ENCODE data around the gene PFKM. TPM values are rescaled to one million over a fixed set of nuclear protein-coding genes. Genes with fewer than 3 reads are reported as not detected.
A peak's percentile ranks its signal among the peaks of the same experiment; 100 is the strongest.

PFKM gene
- total RNA-seq, 1 experiment from 2014 or later: 92.4 TPM

GRCh38 chr12:48084066-48084465, 35.1 kb upstream of the PFKM start:
- H2BK5ac ChIP-seq (ENCODE audit: insufficient read length, low read length): no peak overlapping the region
- peak; percentile 53; the same call in 2 of the 3 replicates for TF ChIP-seq CTCF (conservative IDR thresholded peaks at IDR 0.05)
- no peaks in the 10 kb centered on the region for H3K23me2 ChIP-seq (ENCODE audit: insufficient read length, low read depth, low read length, poor library complexity, severe bottlenecking)
- H3K79me2 ChIP-seq (ENCODE audit: insufficient read depth, low read length): no peaks in the 10 kb centered on the region
- no peaks in the 10 kb centered on the region for H3K9me3 Mint-ChIP-seq
- no peak overlapping the region for H3K4me3 Mint-ChIP-seq
- no peak overlapping the region for H4K91ac ChIP-seq (ENCODE audit: insufficient read length, low read depth, low read length)
- H3K27me3 Mint-ChIP-seq (ENCODE audit: low read depth): no peaks in the 10 kb centered on the region
- H3T11ph ChIP-seq (ENCODE audit: low read length): no peak overlapping the region
- no peaks in the 10 kb centered on the region for H3K9me3 ChIP-seq (ENCODE audit: control insufficient read depth, low read depth, low read length)
- H3K4me1 ChIP-seq (ENCODE audit: insufficient read depth, low read length): no peaks in the 10 kb centered on the region
- H2AK5ac ChIP-seq (ENCODE audit: insufficient read length, low read length): no peak overlapping the region
- no peak overlapping the region for H4K8ac ChIP-seq (replicated peaks; ENCODE audit: insufficient read length, low read depth, low read length)
- no peak overlapping the region for H2BK20ac ChIP-seq (ENCODE audit: low read depth, low read length, poor library complexity, severe bottlenecking)
- no peak overlapping the region for H2BK15ac ChIP-seq (ENCODE audit: low read depth, low read length)
- no peak overlapping the region for H3K18ac ChIP-seq (ENCODE audit: insufficient read length, low read depth, low read length)
- H3K36me3 Mint-ChIP-seq (ENCODE audit: insufficient read depth in 1 of 3, low read depth in 3 of 3): peaks cover 14 to 65% (median 40%) of the 10 kb centered on the region in 3 experiments; a peak in 6 of 7 replicates
- no CpG with 5 or more reads among the region's 1 CpG for WGBS (ENCODE audit: extremely low coverage, insufficient read length, low lambda C conversion rate)
- no peaks in the 10 kb centered on the region for H4K20me1 ChIP-seq (ENCODE audit: control insufficient read depth, insufficient read depth, insufficient read length)
- H3K56ac ChIP-seq (ENCODE audit: insufficient read length, low read depth, low read length): no peak overlapping the region
- H2AFZ ChIP-seq (ENCODE audit: low read length): no peak overlapping the region
- H3K23ac ChIP-seq (ENCODE audit: insufficient read length, low read depth, low read length): no peak overlapping the region
- H3K79me1 ChIP-seq (ENCODE audit: insufficient read depth, low read depth, low read length, poor library complexity, severe bottlenecking): no peaks in the 10 kb centered on the region
- H3K27me3 ChIP-seq (ENCODE audit: insufficient read depth, low read length): no peaks in the 10 kb centered on the region
- no peak overlapping the region for H3K9ac ChIP-seq (ENCODE audit: extremely low read depth, insufficient read length, low read length)
- no peak for DNase-seq
- H3K14ac ChIP-seq (ENCODE audit: insufficient read depth, low read length): no peak overlapping the region
- H3K27ac ChIP-seq (ENCODE audit: insufficient read length, low read depth, low read length): no peak overlapping the region
- H2BK12ac ChIP-seq (ENCODE audit: insufficient read length, low read depth, low read length): no peak overlapping the region
- no peak overlapping the region for H3K4ac ChIP-seq (ENCODE audit: low read depth, low read length)
- no peak overlapping the region for H2BK120ac ChIP-seq (ENCODE audit: low read depth, low read length, poor library complexity, severe bottlenecking)
- no peak overlapping the region for H4K5ac ChIP-seq (ENCODE audit: insufficient read length, low read depth, low read length)
- H3K27ac Mint-ChIP-seq: no peak overlapping the region
- no peak overlapping the region for H3K4me2 ChIP-seq (ENCODE audit: insufficient read depth, insufficient read length, low read length)
- no peaks in the 10 kb centered on the region for H3K4me1 Mint-ChIP-seq
